Cortex of kidney (tissue), 1 donor: ENCODE measurements around the gene AP5B1.
"Not testable (repeated sequence)": the region's sequence is repeated elsewhere in the genome, so short reads cannot be mapped to it uniquely, and the experiment has no call there.

Experiments used
- DNase-seq: peaks from one replicate; lab custom pipeline; 2025; lab: John Stamatoyannopoulos, UW

AP5B1 gene

GRCh38 chr11:65786008-65786785 is 5.4 kb upstream of the AP5B1 start:
- no peak for DNase-seq

GRCh38 chr11:65785319-65786007 is 4.7 kb upstream of the AP5B1 start:
- no peak for DNase-seq

- DNase-seq, result no peak
These were observed 2.0 kb upstream of the AP5B1 start for GRCh38 chr11:65782816-65783228.

GRCh38 chr11:65781962-65782815 is 1.4 kb upstream of the AP5B1 start:
- DNase-seq, result no peak

GRCh38 chr11:65781152-65781961 is 581 bp upstream of the AP5B1 start:
- DNase-seq, result no peak

GRCh38 chr11:65779919-65780769 is 632 bp downstream of the AP5B1 start:
- DNase-seq, result no peak

- no peak for DNase-seq
These were observed 1.2 kb downstream of the AP5B1 start for GRCh38 chr11:65779669-65779918.

- no peak for DNase-seq
These were observed 1.7 kb downstream of the AP5B1 start for GRCh38 chr11:65778901-65779668.

GRCh38 chr11:65778431-65778900 is 2.3 kb downstream of the AP5B1 start:
- no peak for DNase-seq

- no peak for DNase-seq
These were observed 2.9 kb downstream of the AP5B1 start for GRCh38 chr11:65777821-65778361.

- no peak for DNase-seq
These were observed 3.5 kb downstream of the AP5B1 start for GRCh38 chr11:65777241-65777640.

- DNase-seq, result no peak
These were observed 4.0 kb downstream of the AP5B1 start for GRCh38 chr11:65776710-65777141.

GRCh38 chr11:65776196-65776595 is 4.6 kb downstream of the AP5B1 start:
- DNase-seq, result no peak

GRCh38 chr11:65774525-65775306 is 6.1 kb downstream of the AP5B1 start:
- no peak for DNase-seq

- no peak for DNase-seq
These were observed 6.9 kb downstream of the AP5B1 start for GRCh38 chr11:65773784-65774411.

- no peak for DNase-seq
These were observed 9.1 kb downstream of the AP5B1 start for GRCh38 chr11:65771589-65772112.

GRCh38 chr11:65770951-65771567 is 9.7 kb downstream of the AP5B1 start:
- DNase-seq, result no peak

- DNase-seq, result not testable (repeated sequence)
These were observed 13.0 kb downstream of the AP5B1 start for GRCh38 chr11:65767806-65768205.
